GM18907 (cell line): ENCODE data around the gene MYO10.

ENCODE experiments used
- ATAC-seq: cut with Tn5 transposase; IDR thresholded peaks from one replicate; pipeline ENCODE4 v1.9.1; 2021; ENCODE audit warnings: mild to moderate bottlenecking, moderate library complexity; ENCODE audit not compliant: unreplicated experiment

MYO10 gene

GRCh38 chr5:16687898-16688297 lies 248.2 kb downstream of the MYO10 start:
- ATAC-seq, result no peak

- no peak for ATAC-seq
Observed at GRCh38 chr5:16685069-16685468, 251.0 kb downstream of the MYO10 start.

GRCh38 chr5:16681876-16682275 lies 254.2 kb downstream of the MYO10 start:
- ATAC-seq, result no peak

GRCh38 chr5:16679863-16680262 lies 256.2 kb downstream of the MYO10 start:
- ATAC-seq, result no peak

GRCh38 chr5:16679190-16679589 lies 256.9 kb downstream of the MYO10 start:
- no peak for ATAC-seq

- ATAC-seq, result no peak
Observed at GRCh38 chr5:16675806-16676205, 260.3 kb downstream of the MYO10 start.

GRCh38 chr5:16674750-16675149 lies 261.3 kb downstream of the MYO10 start:
- no peak for ATAC-seq

- ATAC-seq, result no peak
Observed at GRCh38 chr5:16673241-16674201, 262.6 kb downstream of the MYO10 start.

- no peak for ATAC-seq
Observed at GRCh38 chr5:16671208-16671607, 264.9 kb downstream of the MYO10 start.

GRCh38 chr5:16669776-16670175 lies 266.3 kb downstream of the MYO10 start:
- no peak for ATAC-seq

GRCh38 chr5:16668631-16669030 lies 267.5 kb downstream of the MYO10 start:
- ATAC-seq, result no peak

- ATAC-seq, result no peak
Observed at GRCh38 chr5:16668194-16668593, 267.9 kb downstream of the MYO10 start.

- no peak for ATAC-seq
Observed at GRCh38 chr5:16666883-16667398, 269.1 kb downstream of the MYO10 start.

- ATAC-seq, result no peak
Observed at GRCh38 chr5:16666130-16666882, 269.8 kb downstream of the MYO10 start.

- ATAC-seq, result no peak
Observed at GRCh38 chr5:16665601-16666000, 270.5 kb downstream of the MYO10 start.

GRCh38 chr5:16664368-16664767 lies 271.7 kb downstream of the MYO10 start:
- ATAC-seq, result no peak

GRCh38 chr5:16663840-16664239 lies 272.2 kb downstream of the MYO10 start:
- ATAC-seq, result no peak

GRCh38 chr5:16661713-16662112 lies 274.4 kb downstream of the MYO10 start:
- ATAC-seq, result no peak

- no peak for ATAC-seq
Observed at GRCh38 chr5:16660982-16661381, 275.1 kb downstream of the MYO10 start.

- ATAC-seq, result no peak
Observed at GRCh38 chr5:16659536-16659935, 276.6 kb downstream of the MYO10 start.

GRCh38 chr5:16656561-16657191 lies 279.4 kb downstream of the MYO10 start:
- ATAC-seq, result no peak
